Hematopoietic multipotent progenitor cell treated with erythropoietin and hydrocortisone succinate and interleukin-3 and kit ligand, for 6 days (in vitro differentiated cells): ENCODE data around the gene TMEM139.
A peak's percentile ranks its signal among the peaks of the same experiment; 100 is the strongest.

ENCODE experiments used
- DNase-seq: peaks from one replicate; pipeline ENCODE4 v3.0.0-alpha.2; 2015

Gene TMEM139

GRCh38 chr7:143290293-143290692, 5.5 kb downstream of the TMEM139 start:
- no peak for DNase-seq

- DNase-seq, result no peak
These were observed 8.1 kb downstream of the TMEM139 start for GRCh38 chr7:143292876-143293275.

- peak; percentile 32 for DNase-seq
These were observed 11.1 kb downstream of the TMEM139 start for GRCh38 chr7:143295870-143296269.

GRCh38 chr7:143296686-143297085, 11.9 kb downstream of the TMEM139 start:
- DNase-seq, result no peak

- DNase-seq, result no peak
These were observed 14.6 kb downstream of the TMEM139 start for GRCh38 chr7:143299346-143299745.

GRCh38 chr7:143299840-143300239, 15.1 kb downstream of the TMEM139 start:
- peak; percentile 69 for DNase-seq

GRCh38 chr7:143300959-143301935, 16.5 kb downstream of the TMEM139 start:
- DNase-seq, result peak; percentile 70

GRCh38 chr7:143303733-143304132, 19.0 kb downstream of the TMEM139 start:
- DNase-seq, result no peak

- DNase-seq, result no peak
These were observed 20.2 kb downstream of the TMEM139 start for GRCh38 chr7:143304938-143305337.

GRCh38 chr7:143305423-143306070, 20.8 kb downstream of the TMEM139 start:
- peak; percentile 87 for DNase-seq

- no peak for DNase-seq
These were observed 23.9 kb downstream of the TMEM139 start for GRCh38 chr7:143308632-143309031.

- DNase-seq, result no peak
These were observed 29.4 kb downstream of the TMEM139 start for GRCh38 chr7:143314127-143314526.

- no peak for DNase-seq
These were observed 31.0 kb downstream of the TMEM139 start, which contains the start of gene CLCN1 for GRCh38 chr7:143315776-143316175. CLCN1 (plus strand) TSS chr7:143316111; CDS start chr7:143316213, 102 bp downstream.

- no peak for DNase-seq
These were observed 31.7 kb downstream of the TMEM139 start for GRCh38 chr7:143316492-143316891.

GRCh38 chr7:143318661-143319060, 33.9 kb downstream of the TMEM139 start:
- no peak for DNase-seq

- no peak for DNase-seq
These were observed 35.9 kb downstream of the TMEM139 start for GRCh38 chr7:143320620-143321019.

GRCh38 chr7:143321242-143321641, 36.5 kb downstream of the TMEM139 start:
- DNase-seq, result no peak

GRCh38 chr7:143321734-143322133, 37.0 kb downstream of the TMEM139 start:
- DNase-seq, result peak; percentile 32

- DNase-seq, result no peak
These were observed 38.2 kb downstream of the TMEM139 start for GRCh38 chr7:143322760-143323633.

GRCh38 chr7:143323653-143324052, 38.9 kb downstream of the TMEM139 start:
- DNase-seq, result no peak

GRCh38 chr7:143325240-143325639, 40.5 kb downstream of the TMEM139 start:
- no peak for DNase-seq

- no peak for DNase-seq
These were observed 43.1 kb downstream of the TMEM139 start for GRCh38 chr7:143327903-143328302.
